Gastroesophageal sphincter (tissue), 3 donors: ENCODE measurements around the gene RNF152.

Experiments
- CTCF ChIP-seq, 4 experiments: fragments of 200-600 bp in 2 of 4; fragments of 450-650 bp in 2 of 4; sonication (generic) in 1 of 4; IDR thresholded peaks; one replicate each; pipeline ENCODE4 v1.5.1; 2017 to 2019; ENCODE audit warnings: antibody characterized with exemption in 4 of 4, mild to moderate bottlenecking in 2 of 4, moderate library complexity in 2 of 4
- EP300 ChIP-seq: sonication (generic); formaldehyde crosslinking; IDR thresholded peaks from one replicate; pipeline ENCODE4 v1.6.1; 2017; ENCODE audit warnings: antibody characterized with exemption, mild to moderate bottlenecking
- POLR2A ChIP-seq, 2 donors: fragments of 450-650 bp; IDR thresholded peaks; one replicate each; pipeline ENCODE4 v1.6.1; 2017; ENCODE audit warnings: antibody characterized with exemption in 2 of 2, mild to moderate bottlenecking in 2 of 2, moderate library complexity in 1 of 2
- POLR2AphosphoS5 ChIP-seq: sonication (generic); formaldehyde crosslinking; IDR thresholded peaks from one replicate; pipeline ENCODE4 v1.6.1; 2017; ENCODE audit warnings: antibody characterized with exemption

GRCh38 chr18:61803393-61803792, 89.4 kb downstream of the RNF152 start:
- no peak for TF ChIP-seq CTCF (IDR thresholded peaks at IDR 0.05)
- TF ChIP-seq POLR2A (IDR thresholded peaks at IDR 0.05), result no peak
- no peak for TF ChIP-seq POLR2AphosphoS5
- no peak for TF ChIP-seq EP300
